Nasal cavity respiratory epithelium epithelial cell of viscerocranial mucosa (primary cell): ENCODE data around the gene SOCS3. TPM values are rescaled to one million over a fixed set of nuclear protein-coding genes. Genes with fewer than 3 reads are reported as not detected.

Experiments used
- total RNA-seq: library from RNA; depleted of rRNA; stranded (reverse); fragments of >200 nt; gene quantifications from 2 replicates; pipeline ENCODE4 v1.2.3, GENCODE V29; 2014

SOCS3 gene, protein sequence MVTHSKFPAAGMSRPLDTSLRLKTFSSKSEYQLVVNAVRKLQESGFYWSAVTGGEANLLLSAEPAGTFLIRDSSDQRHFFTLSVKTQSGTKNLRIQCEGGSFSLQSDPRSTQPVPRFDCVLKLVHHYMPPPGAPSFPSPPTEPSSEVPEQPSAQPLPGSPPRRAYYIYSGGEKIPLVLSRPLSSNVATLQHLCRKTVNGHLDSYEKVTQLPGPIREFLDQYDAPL
- total RNA-seq, result 18.8 and 19.6 TPM in 2 replicates

DNA sequence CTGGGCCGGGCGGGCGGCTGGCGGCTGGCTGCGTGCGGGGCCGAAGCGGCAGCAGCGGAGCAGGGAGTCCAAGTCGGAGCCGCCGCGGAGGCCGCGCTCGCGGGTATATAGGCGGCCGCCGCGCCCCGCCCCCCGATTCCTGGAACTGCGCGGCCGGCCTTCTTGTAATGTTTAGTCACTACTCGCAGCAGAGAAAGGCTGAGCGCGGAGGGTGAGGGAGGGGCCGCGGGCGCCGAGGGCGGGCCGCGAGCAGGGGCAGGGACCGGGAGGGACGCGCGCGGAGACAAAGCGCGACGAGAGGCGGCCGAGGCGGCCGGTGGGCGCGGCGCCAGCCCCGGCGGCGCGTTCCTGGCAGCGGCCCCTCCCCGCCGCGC is at the start of gene SOCS3:
SOCS3 (minus strand) TSS at position 81 of the 374 bp plus-strand sequence. CDS start 982 bp downstream, outside the sequence.

DNA sequence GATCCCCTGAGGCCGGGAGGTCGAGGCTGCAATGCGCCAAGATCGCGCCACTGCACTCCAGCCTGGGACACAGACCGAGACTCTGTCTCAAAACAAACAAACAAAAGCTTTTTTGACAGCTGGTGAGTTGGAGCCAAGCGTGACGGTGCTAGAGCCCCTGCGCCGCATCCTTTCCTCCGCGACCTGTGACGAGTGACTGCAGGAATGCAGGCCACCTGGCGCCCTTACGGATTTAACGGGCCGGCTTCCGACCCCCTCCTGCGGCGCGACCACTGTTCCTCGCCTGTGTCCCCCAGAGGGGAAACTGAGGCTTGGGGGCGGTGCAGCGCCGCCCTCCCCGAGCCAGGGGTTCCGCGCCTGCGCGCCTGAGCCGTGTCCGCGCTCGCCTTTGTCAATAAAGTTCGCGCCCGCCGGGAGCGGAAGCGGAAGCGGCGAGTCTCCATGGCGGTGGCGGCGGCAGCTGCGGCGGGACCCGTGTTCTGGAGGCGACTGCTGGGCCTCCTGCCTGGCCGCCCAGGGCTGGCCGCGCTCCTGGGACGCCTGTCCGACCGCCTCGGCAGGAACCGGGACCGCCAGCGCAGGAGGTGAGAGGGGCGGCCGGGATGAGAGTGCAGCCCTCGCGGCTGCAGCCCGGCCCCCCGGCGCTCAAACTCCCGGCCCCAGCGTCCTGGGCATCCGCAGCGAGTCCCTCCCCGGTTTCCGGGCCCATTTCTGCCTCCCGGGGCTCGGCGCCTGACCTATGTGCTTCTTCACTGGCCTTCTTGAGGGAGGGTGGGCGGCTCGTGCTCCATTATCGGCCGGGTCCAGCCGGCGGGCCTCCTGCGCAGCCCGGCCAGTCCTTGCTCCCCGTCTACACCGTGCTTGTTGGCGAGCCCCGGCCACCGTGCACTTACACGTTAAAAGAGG is 18.6 kb upstream of the SOCS3 start, which contains the start of gene PGS1:
PGS1 (plus strand) TSS at position 425 of the 906 bp plus-strand sequence; CDS start at position 442, 17 bp downstream.

Other genes starting within 250 kb of the SOCS3 start
- gene TMC6, start 231.3 kb downstream of the SOCS3 start, total RNA-seq, result 65.6 and 78.7 TPM in 2 replicates
- under 0.01 and 0.21 TPM in 2 replicates for gene TMC8, start 229.3 kb downstream of the SOCS3 start, total RNA-seq
- gene C17orf99, start 213.7 kb downstream of the SOCS3 start, total RNA-seq, result 0.34 and 0.93 TPM in 2 replicates
- 56.4 and 68.8 TPM in 2 replicates for gene SYNGR2, start 191.5 kb downstream of the SOCS3 start, total RNA-seq
- gene TK1, start 173.0 kb downstream of the SOCS3 start, total RNA-seq, result 0.78 and 1.4 TPM in 2 replicates
- 22.7 and 32.8 TPM in 2 replicates for gene AFMID, start 172.7 kb downstream of the SOCS3 start, total RNA-seq
- 0.14 and 1.0 TPM in 2 replicates for gene BIRC5, start 145.8 kb downstream of the SOCS3 start, total RNA-seq
- gene TMEM235, start 128.4 kb downstream of the SOCS3 start, total RNA-seq, result not detected in 2 replicates
- gene PGS1, start 18.6 kb upstream of the SOCS3 start, total RNA-seq, result 15.7 and 32.3 TPM in 2 replicates
- under 0.01 and 0.07 TPM in 2 replicates for gene DNAH17, start 217.3 kb upstream of the SOCS3 start, total RNA-seq